HEK293 (cell line): ENCODE data around the gene UROD.

ENCODE experiments used
- BCL11B ChIP-seq: fragments of 450-650 bp; formaldehyde crosslinking; IDR thresholded peaks from 2 replicates; pipeline ENCODE4 v1.5.1; 2016; ENCODE audit warnings: low read depth, missing biosample characterization, missing genetic modification characterization
- CTCF ChIP-seq: fragments of 450-650 bp; formaldehyde crosslinking; IDR thresholded peaks from 2 replicates; pipeline ENCODE4 v1.5.1; 2016; ENCODE audit warnings: missing biosample characterization, missing genetic modification characterization
- REPIN1 ChIP-seq: fragments of 450-650 bp; formaldehyde crosslinking; IDR thresholded peaks from 2 replicates; pipeline ENCODE4 v1.5.1; 2017; ENCODE audit warnings: missing biosample characterization, missing genetic modification characterization, low read depth
- ZEB2 ChIP-seq: fragments of 450-650 bp; formaldehyde crosslinking; IDR thresholded peaks from 2 replicates; pipeline ENCODE4 v1.5.1; 2016; ENCODE audit warnings: missing biosample characterization, missing genetic modification characterization
- ZNF121 ChIP-seq: fragments of 450-650 bp; formaldehyde crosslinking; IDR thresholded peaks from 2 replicates; pipeline ENCODE4 v1.5.1; 2016; ENCODE audit warnings: missing biosample characterization, missing genetic modification characterization
- ZNF221 ChIP-seq: fragments of 450-650 bp; formaldehyde crosslinking; IDR thresholded peaks from 2 replicates; pipeline ENCODE4 v1.5.1; 2017; ENCODE audit warnings: missing biosample characterization, missing genetic modification characterization, borderline replicate concordance
- ZNF23 ChIP-seq: fragments of 450-650 bp; formaldehyde crosslinking; IDR thresholded peaks from 2 replicates; pipeline ENCODE4 v1.5.1; 2016; ENCODE audit warnings: missing biosample characterization, missing genetic modification characterization, borderline replicate concordance
- ZNF274 ChIP-seq, 2 experiments: fragments of 200-500 bp in 1 of 2; fragments of 450-650 bp in 1 of 2; sonication (Bioruptor generic) in 1 of 2; formaldehyde crosslinking in 1 of 2; IDR thresholded peaks; 2 replicates each; pipeline versions ENCODE4 v1.5.1 to v1.6.1; 2014 to 2016; ENCODE audit warnings: borderline replicate concordance in 1 of 2, inconsistent platforms in 1 of 2, low read length in 1 of 2, missing biosample characterization in 1 of 2, missing genetic modification characterization in 1 of 2
- ZNF518A ChIP-seq: fragments of 450-650 bp; formaldehyde crosslinking; conservative IDR thresholded peaks from 2 replicates; pipeline ENCODE4 v1.5.1; 2016; ENCODE audit warnings: low read depth, missing biosample characterization, missing genetic modification characterization
- ZNF561 ChIP-seq: fragments of 450-650 bp; IDR thresholded peaks from 2 replicates; pipeline ENCODE4 v1.5.1; 2018; ENCODE audit warnings: missing biosample characterization, missing genetic modification characterization, borderline replicate concordance
- ZNF600 ChIP-seq: fragments of 450-650 bp; formaldehyde crosslinking; IDR thresholded peaks from 2 replicates; pipeline ENCODE4 v1.5.1; 2016; ENCODE audit warnings: missing biosample characterization, missing genetic modification characterization
- ZNF830 ChIP-seq: fragments of 450-650 bp; IDR thresholded peaks from 2 replicates; pipeline ENCODE4 v1.5.0; 2018; ENCODE audit warnings: missing biosample characterization, missing genetic modification characterization, low read depth, mild to moderate bottlenecking, moderate library complexity
- ZSCAN18 ChIP-seq: fragments of 450-650 bp; formaldehyde crosslinking; IDR thresholded peaks from 2 replicates; pipeline ENCODE4 v1.5.1; 2016; ENCODE audit warnings: missing biosample characterization, missing genetic modification characterization
- TF ChIP-seq, protein P1 (sequence below): fragments of 450-650 bp; formaldehyde crosslinking; IDR thresholded peaks from 2 replicates; pipeline ENCODE4 v1.5.1; 2017; ENCODE audit warnings: missing biosample characterization, missing genetic modification characterization

DNA sequence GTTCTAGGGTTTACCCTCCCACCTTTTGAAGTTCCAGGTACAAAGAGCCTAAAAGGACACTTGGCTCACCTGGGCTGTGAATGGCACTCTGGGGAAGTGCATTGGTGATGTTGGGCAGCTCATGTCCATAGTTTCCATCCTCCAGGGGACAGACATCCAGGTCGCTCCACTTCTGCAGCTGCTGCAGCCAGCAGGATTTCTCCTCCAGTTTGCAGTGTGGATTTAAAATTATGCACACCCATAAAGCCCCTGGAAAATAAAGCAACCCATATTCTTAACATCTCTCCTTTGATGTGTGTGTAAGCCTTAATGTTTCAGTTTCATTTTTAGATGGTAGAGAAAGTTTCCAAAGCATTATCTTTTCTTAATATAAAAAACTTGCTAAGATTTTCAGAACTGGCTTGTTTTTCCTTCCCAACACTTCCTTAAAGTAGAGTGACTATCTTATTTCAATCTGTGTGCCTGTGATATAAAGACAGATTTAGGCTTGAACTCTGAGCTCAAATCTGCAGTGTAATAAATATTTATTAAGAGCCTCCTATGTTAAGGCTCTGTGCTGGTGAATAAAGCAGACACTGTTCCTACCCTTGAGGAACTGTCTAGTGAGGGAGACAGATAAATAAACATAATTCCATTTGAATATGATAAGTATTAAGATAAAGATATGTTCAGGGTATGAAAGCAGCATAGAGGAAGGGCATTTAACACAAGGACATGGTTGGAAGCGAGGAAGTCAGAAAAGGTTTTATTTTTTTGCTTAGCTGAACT lies 39.1 kb downstream of the UROD start:
- TF ChIP-seq ZNF561 (tag by site-specific recombination) = no peak
- no peak for TF ChIP-seq ZNF23 (tag by site-specific recombination)
- no peak for TF ChIP-seq ZNF600 (tag by site-specific recombination)
- TF ChIP-seq ZNF274 (IDR thresholded peaks at IDR 0.05; ENCODE audit: low read length) = no peak
- no peak for TF ChIP-seq ZNF274 (tag by site-specific recombination; IDR thresholded peaks at IDR 0.05; ENCODE audit: borderline replicate concordance)
- no peak for TF ChIP-seq ZNF518A (tag by site-specific recombination)
- TF ChIP-seq, protein P1, sequence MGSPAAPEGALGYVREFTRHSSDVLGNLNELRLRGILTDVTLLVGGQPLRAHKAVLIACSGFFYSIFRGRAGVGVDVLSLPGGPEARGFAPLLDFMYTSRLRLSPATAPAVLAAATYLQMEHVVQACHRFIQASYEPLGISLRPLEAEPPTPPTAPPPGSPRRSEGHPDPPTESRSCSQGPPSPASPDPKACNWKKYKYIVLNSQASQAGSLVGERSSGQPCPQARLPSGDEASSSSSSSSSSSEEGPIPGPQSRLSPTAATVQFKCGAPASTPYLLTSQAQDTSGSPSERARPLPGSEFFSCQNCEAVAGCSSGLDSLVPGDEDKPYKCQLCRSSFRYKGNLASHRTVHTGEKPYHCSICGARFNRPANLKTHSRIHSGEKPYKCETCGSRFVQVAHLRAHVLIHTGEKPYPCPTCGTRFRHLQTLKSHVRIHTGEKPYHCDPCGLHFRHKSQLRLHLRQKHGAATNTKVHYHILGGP = no peak
- no peak for TF ChIP-seq CTCF (tag by site-specific recombination)
- no peak for TF ChIP-seq ZSCAN18
- TF ChIP-seq REPIN1 (tag by site-specific recombination) = no peak
- no peak for TF ChIP-seq BCL11B (tag by site-specific recombination)
- TF ChIP-seq ZNF121 = no peak
- no peak for TF ChIP-seq ZNF830 (tag by site-specific recombination)
- TF ChIP-seq ZNF221 = no peak
- TF ChIP-seq ZEB2 (tag by site-specific recombination) = no peak
